ENCODE data around the gene PRC1.
"Not testable (repeated sequence)": the region's sequence is repeated elsewhere in the genome, so short reads cannot be mapped to it uniquely, and the experiment has no call there.

Gene PRC1, protein sequence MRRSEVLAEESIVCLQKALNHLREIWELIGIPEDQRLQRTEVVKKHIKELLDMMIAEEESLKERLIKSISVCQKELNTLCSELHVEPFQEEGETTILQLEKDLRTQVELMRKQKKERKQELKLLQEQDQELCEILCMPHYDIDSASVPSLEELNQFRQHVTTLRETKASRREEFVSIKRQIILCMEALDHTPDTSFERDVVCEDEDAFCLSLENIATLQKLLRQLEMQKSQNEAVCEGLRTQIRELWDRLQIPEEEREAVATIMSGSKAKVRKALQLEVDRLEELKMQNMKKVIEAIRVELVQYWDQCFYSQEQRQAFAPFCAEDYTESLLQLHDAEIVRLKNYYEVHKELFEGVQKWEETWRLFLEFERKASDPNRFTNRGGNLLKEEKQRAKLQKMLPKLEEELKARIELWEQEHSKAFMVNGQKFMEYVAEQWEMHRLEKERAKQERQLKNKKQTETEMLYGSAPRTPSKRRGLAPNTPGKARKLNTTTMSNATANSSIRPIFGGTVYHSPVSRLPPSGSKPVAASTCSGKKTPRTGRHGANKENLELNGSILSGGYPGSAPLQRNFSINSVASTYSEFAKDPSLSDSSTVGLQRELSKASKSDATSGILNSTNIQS

DNA sequence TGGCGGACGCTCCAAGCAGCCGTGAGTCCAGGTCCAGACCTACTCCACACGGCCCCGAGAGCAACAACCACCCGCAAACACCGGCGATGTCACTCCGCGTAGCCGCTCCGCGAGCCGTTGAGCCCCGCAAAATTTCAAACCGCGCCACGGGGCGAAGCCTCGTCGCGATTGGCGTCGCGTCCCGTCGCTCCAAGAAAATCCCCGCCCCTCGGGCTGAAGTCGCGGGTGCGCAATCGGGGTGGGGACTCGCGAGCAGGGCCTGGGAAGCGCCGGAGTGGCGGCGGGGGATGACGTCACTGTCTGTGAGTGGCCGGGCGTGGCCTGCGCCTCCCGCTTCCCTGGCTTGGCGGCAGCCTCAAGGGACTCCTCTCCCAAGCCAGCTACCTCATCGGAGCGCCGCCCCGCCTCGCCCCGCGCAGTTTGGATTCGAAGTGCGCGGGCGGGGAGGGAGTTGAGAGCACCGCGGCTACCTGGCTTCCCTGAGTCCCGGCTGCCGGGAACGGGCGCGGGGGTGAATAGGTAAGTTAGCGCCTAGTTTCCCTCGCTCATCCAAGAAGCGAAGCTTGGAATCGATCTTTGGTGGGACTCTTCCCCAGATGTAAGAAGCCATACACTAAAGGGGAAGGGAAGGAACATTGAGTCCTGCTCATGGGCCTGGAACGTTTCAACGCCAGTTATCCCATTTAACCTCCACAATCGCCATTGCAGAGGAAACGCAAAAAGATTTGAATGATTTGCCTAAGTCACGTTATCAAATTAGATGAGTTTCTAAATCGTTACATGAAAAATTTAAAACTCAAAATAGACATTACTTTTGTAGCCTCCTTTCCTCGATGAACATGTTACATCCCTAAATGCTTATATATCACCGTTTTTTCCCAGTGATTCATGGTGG is at the start of gene PRC1:
Gene PRC1 (minus strand): TSS at position 119 of the 895 bp plus-strand sequence. CDS start 118 bp downstream, at position 1.
- DNase-seq (ENCODE audit: low spot score) = peak; percentile 96

DNA sequence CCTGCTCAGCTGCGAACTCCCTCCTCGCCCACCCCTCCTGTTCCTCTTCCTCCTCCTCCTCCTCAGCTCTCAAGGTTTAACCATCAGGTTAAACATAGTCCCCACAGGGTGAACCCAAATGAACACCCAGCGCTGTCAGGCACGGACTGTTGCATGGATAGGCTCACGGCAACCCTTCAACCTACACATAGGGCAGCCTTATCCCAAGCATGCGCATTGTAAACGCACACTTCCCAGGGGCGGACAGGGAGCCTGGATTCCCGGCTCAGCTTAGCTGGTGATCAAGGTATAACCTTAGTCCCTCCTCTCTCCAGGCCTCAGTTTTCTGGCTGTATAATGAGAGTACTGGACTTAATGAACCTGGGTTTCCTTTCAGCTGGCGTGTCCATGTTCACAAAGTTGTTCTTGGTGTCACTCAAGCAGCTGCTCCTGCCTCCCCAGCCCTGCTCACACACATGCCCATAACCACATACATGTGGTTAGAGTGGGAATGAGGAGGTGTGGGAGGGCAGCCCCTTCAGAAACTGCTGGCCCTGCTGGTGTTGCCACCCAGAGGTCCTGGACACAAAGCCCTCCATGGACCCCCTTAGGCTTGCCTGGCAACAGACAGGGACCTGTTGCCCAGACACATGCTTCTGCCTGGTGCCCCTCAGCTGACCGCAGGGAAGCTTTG is 49.0 kb upstream of the PRC1 start:
- DNase-seq (ENCODE audit: low spot score) = no peak

DNA sequence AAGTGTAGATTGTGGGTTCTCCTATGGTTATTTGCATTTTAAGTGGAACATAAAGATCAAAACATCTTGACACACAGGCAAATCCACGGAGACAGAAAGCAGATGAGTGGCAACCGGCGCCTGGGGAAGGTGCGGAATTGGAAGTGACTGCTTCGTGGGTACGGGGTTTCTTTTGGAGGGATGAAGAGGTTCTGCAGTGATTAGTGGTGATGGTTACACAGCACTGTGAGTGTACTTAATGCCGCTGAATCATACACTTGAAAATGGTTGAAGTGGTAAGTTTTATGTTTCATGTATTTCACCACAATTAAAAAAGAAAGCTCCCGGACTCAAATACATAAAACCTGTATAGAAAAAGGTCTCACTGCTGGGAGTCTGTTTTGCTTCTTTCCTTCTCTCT is 46.5 kb upstream of the PRC1 start:
- no peak for DNase-seq (ENCODE audit: low spot score)

DNA sequence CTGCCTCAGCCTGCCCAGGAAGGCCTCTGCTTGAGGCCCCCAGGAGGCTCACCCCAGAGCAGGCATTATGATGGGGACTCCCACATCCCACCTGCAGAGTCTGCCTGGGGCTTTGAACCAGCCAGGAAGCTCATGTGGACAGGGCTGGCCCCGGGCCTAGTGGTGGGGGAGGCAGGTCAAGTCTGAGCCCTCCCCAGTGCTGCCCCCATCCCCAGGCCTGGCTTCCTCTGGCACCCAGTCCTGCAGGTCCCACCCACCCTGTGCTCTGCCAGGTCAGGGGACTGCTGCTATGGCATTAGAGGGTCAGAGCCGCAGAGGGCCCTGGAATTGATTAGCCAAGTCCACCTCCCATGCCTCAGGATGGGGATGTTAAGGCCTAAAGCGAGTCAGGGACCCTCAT is 45.7 kb upstream of the PRC1 start:
- no peak for DNase-seq (ENCODE audit: low spot score)

DNA sequence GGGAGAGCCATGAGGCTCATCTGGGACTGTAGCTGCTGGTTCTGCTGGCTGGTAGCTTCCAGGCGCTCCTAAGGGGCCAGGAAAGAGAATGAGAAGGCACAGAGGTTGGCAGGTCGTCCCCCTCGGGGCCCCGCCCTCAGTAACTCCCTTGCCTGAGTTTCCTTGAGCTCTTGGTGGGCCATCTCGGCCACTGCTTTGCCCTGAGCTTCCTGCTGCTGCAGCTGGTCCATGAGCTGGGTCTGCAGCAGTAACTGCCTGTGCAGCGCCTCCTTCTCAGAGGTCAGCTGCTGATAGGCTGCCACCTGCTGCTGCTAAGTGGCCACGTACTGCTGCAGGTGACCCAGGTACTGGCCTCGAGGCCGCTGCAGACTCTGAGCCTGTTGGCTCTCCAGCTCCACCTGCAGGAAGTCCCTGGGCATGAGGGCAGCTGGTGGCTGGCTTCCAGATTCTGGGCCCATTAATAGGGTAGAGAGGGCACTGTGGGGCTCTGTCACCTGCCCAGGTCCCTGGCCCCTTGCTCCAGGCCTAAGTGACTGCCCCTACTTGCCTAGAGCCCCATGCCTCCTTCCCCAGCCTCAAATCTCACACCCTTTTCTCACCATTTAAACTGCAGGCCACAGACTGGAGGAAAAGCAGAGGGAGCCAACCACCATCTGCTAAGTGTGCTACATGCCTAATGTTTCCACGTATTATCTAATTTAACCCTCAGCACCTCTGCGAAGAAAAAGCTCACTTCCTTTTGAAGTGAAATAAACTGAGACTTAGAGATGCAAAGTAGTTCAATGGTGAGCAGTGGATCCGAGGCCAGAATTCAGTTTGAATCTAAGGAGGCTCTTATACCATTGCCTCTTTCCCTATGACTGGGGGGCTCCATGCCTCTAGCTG is 38.8 kb upstream of the PRC1 start:
- DNase-seq (ENCODE audit: low spot score) = peak; percentile 62

DNA sequence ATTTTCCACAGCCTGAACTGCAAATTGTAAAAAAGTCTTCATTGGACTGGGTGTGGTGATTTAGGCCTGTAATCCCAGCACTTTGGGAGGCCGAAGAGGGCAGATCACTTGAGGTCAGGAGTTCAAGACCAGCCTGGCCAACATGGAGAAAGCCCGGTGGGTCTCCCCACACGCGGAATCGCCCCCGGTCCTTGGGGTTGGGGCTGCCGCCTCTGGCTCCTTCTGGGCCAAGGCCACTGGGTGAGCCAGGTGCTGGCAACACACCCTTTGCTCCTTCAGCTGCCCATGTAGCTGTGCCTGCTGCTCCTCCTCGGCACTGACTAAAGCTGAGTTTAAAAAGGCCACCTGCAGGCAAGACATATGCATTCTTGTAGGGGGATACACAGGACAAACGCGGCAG is 37.5 kb upstream of the PRC1 start:
- DNase-seq (ENCODE audit: low spot score) = no peak

DNA sequence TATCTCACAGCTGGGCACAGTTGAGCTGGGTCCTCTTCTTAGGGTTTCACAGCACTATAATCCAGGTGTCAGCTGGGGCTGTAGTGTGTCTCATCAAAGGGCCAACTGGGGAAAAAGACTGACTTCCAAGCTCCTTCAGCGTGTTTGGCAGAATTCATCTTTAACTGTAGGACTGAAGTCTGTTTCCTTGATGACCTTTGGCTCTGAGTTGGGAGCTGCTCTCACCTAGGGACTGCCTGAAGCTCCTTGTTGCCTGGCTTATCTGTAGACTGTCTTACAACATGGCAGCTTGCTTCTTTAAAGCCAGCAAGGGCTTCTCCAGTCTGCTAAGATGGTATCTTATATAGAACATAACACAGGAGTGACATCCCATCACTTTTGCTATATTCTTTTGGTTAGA is 33.3 kb upstream of the PRC1 start:
- DNase-seq (ENCODE audit: low spot score) = no peak

DNA sequence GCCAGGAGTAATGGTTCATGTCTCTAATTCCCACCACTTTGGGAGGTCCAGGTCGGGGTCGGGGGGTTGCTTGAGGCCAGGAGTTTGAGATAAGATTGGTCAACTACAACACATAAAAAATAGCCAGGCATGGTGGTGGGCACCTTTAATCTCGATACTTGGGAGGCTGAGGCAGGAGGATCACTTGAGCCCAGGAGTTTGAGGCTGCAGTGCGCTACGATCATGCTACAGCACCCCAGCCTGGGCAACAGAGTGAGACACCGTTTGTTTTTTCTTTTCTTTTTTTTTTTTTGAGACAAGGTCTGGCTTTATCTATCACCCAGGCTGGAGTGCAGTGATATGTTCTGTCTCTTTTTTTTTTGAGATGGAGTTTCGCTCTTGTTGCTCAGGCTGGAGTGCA is 29.4 kb upstream of the PRC1 start:
- no peak for DNase-seq (ENCODE audit: low spot score)

DNA sequence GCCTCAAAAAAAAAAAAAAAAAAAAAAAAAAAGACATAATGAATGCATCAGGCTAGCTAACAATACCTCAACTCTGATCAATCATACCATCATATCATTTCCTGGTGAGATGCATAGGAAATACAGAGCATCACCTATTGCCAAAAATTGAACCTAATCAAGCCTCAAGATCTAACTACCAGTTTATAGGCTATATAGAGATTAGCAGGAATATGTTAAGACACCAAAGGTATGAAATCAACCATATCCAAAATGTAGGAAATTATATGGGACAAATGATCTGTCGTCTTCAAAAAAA is 28.4 kb upstream of the PRC1 start:
- DNase-seq (ENCODE audit: low spot score) = no peak

DNA sequence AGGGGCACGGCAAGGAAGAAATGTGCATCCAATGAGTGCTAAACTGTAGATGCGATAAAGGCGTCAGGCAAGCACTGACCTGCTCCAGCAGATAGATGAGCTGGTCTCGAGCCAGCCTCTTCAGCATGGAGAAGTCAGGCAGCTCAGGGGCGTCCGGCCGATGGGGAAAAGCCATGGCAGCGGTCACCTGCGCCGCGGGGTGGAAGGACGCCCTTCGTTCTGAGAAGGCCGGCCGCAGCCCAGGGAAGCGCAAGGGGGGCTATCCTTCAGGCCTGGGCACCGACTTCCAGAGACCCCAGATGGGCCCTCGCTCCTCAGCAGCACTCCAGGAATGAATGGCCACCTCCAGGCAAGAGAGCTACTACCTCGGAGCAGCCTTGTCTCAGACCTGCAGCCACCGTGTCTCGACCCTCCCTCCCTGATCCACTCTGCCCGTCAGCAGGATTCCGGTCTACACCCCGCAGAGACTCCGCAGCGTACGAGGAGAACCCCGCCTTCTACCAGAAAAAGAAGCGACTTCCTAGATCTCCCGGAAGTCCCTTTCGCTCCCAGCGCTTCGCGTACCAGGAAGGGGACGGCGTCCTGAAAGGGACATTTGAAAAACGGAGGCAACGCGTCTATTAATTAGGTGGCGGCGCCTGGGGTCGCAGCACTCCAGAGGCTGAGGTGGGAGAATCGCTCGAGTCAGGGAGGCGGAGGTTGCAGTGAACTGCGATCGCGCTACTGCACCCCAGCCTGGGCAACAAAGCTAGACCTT is 27.9 kb upstream of the PRC1 start, which contains the start of gene VPS33B:
Gene VPS33B (minus strand): TSS at position 520 of the 757 bp plus-strand sequence. CDS start 345 bp downstream, at position 175.
- DNase-seq (ENCODE audit: low spot score) = peak; percentile 89

DNA sequence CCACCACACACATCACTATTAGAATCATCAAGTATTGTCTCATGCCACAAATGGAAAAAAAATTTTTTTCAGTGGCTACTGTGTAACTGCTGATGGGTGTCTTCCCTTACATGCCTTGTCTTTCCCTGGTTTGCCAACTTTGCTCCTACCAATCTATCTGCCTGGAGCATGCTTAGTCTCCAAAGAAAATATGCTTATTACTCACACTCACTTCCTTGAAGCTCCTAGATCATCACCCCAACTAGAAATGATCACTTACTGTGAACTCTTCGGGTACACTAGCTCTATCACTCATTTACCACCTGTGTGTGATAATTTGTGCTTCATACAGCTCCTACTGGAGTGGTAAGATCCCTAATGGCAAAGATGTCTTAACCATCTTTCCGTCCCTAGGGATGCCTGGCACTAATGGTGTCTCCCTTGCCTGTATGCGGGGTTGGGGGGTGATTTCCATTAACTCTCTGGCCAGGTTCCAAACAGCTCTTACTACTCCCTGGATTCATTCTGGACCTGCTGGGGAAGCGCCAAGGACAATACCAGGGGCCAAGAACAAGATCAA is 27.3 kb upstream of the PRC1 start:
- DNase-seq (ENCODE audit: low spot score) = no peak

DNA sequence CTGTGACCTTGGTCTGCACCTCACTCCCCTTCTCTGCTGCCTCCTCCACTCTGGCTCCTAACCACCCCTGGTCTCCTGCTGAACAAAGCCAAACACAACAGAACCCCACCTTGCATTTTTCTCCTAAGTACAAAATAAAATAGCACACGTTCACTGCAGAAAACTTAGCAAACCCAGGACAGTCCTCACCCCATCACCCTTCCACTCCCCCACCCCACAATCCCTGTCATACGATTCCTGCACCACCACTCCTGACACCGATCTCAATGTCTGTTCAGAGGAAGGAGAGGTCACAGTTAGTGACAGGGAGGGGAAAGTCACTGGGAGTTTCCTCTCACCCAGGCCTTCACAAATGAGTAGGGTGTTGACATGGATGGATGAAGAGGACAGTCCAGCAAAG is 23.8 kb upstream of the PRC1 start:
- DNase-seq (ENCODE audit: low spot score) = no peak

DNA sequence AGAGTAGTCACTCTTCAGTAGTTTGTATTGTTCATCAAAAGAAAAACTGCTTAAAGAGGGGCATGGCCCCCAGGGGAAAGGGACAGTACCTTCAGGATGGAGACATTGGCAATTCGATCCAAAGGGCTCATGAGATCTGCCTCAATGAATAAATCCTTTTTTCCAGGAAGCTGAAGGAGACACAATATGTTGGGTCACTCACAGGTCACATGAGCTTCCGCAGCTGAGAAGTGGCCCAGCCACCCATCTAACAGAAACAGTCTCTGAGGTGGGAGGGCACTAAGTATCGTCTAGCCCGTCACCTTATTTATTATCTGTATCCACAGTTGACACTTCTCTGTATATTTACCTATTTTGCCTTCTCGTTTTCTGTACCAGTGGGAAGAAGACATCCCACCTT is 23.4 kb upstream of the PRC1 start:
- no peak for DNase-seq (ENCODE audit: low spot score)

DNA sequence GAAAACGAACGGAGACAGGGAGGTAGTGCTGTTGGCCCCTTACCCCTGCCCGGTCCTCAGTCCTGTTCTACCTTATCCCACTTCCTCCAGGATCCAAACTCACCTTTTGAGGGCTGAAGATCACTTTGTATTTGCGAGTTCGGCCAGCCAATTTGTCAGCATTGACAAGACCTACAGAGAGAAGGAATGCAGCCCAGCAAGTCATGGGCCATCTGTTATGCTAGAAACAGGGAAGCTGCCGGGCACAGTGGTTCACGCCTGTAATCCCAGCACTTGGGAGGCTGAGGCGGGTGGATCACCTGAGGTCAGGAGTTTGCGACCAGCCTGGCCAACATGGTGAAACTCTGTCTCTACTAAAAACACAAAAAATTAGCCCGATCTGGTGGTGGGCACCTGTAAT is 19.4 kb upstream of the PRC1 start:
- not testable (repeated sequence) for DNase-seq (ENCODE audit: low spot score)

DNA sequence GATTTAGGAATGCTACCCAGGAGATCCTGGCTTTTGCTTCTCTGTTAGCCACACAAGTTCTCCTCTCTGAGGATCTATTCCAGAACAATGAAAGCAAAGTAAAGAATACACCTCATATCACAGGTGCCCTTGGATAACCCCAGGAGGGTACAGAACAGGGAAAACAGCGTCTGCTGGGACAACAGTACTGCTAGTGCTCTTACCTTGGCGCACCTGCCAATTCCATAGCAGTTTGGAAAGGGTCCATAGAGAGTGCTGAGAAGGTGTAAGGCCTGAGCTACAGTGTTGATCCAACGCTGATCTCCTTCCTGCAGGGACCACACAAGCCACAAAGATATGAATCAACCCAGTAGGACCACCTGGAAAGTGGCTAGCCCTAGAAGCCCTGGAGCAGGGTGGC is 12.9 kb upstream of the PRC1 start:
- DNase-seq (ENCODE audit: low spot score) = no peak

DNA sequence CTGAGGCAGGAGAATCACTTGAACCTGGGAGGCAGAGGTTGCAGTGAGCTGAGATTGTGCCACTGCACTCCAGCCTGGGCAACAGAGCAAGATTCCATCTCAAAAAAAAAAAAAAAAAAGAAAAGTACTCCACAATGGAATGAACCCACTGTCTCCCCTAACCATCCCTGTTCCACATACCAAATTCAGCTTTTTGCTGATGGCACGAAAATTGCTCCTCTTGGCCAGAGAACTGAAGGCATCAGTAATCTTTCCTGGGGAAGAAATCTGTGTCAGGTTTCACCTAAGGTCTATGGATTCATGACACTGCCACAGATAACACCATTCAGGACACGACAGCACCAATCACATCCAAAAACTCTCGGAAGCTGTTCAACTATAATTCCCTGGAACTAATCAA is 6.9 kb upstream of the PRC1 start:
- DNase-seq (ENCODE audit: low spot score) = no peak

DNA sequence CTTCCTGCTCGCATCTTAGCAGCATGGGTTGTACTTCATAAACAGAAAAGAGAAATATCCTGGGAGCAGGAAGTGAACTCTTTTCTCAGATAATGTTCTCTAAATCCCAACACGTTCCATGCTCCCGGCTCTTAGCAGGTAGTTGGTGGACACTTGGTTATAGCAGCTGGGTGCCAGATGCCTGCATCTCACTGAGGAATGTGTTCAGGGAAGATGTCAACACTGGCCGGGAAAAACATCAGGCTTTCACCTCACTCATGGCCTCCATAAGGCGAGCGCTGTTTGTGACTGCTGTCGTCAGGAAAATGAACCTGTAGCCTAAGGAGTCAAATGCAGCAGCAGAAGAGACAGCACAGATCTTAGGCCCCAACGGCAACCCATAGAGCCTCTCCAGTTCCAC is 4.4 kb upstream of the PRC1 start:
- no peak for DNase-seq (ENCODE audit: low spot score)

DNA sequence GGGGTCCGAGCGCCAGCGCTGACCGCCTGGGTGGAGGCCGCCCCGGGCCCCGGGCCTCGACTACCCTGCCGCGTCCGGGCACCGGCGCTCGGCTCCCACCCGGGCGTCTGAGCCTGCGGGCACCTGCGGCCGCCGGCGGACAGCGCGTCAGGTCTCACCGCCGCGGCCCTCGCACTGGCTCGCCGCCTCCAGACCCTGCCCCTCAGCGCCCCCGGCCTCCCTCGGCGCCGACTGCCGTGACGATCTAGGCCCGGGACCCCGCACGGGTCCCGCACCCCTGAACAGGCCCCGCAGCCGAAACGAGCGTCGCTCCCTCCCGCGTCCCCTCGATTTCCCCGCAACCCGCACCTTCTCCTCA is 297 bp downstream of the PRC1 start:
- no peak for DNase-seq (ENCODE audit: low spot score)

DNA sequence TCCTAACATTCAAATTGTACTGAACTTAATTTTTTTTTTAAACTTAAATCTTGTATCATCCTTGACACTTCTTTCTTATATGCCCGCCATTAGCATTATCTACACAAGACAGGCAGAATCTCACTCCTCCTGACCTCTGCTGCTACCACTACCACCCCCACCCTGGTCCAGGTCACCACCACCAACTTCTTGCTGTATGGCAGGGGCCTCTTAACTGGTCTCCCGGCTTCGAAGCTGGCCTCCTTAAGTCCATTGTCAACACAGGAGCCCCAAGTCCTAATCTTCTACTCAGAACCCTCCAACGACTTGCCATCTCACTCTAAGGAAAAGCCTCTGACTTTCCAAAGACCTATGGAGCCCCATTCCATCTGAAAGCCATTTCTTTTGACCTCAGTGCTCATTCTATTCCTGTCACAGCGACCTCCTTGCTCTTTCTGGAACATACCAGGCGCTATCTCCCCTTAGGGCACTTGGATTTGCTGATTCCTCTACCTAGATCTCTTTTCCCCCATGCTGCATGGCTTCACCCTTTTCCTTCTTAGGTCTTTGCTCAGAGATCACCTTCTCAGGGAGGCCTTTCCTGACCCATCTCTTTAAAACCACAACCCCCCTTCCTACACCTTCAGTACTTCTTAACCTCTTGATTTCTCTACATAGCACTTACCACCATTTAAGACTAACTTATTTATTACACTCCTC is 2.6 kb downstream of the PRC1 start:
- DNase-seq (ENCODE audit: low spot score) = no peak

DNA sequence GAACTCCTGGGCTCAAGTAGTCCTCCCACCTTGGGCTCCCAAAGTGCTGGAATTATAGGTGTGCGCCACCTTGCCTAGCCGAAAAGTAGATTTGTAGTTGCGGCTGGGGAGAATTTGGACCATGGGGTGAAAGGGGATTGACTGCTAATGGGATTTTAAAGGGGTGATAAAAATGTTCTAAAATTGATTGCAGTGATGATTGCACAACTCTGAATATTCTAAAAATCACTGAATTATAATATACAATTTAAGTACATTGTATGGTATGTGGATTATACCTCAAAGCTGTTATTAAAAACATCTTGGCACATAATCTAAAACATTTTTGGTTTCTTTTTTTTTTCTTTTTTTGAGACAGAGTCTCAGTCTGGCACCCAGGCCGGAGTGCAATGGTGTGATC is 3.9 kb downstream of the PRC1 start:
- no peak for DNase-seq (ENCODE audit: low spot score)

Measured in CD4-positive, alpha-beta T cell treated with Interleukin-2 at 100 ng/mL for 4 hours (primary cell).